Measurements from ENCODE around the gene FARS2. TPM values are rescaled to one million over a fixed set of nuclear protein-coding genes. Genes with fewer than 3 reads are reported as not detected.

The FARS2 gene
- total RNA-seq, 4 donors from 2014 or later: 8.3 to 18.5 (median 13.0) TPM

DNA sequence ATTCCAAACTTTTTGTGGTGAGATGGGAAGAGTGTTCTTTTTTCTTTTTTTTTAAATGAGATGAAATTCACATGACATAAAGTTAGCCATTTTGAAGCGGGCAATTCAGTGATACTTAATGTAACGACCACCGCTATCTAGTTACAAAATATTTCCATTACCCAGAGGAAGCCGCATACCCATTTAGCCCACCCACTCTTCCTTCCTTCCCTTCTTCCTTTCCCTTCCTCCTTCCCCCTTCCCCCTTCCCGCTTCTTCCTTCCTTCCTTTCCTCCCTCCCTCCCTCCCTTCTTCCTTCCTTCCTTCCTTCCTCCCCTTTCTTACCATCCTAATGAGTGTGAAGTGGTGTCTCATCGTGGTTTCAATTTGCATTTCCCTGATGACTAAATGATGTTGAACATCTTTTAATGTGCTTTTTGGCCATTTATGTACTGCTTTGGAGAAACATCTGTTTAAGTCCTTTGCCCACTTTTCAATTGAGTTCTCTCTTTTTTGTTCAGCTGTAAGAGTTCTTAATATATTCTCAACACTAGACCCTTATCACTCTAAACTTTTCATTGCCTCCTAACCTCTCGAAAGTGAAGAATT is 371.1 kb downstream of the FARS2 start:
- no peaks in the 10 kb centered on the region for H3K4me1 ChIP-seq
- no peaks in the 10 kb centered on the region for H3K9me3 ChIP-seq
- TF ChIP-seq, protein P1, sequence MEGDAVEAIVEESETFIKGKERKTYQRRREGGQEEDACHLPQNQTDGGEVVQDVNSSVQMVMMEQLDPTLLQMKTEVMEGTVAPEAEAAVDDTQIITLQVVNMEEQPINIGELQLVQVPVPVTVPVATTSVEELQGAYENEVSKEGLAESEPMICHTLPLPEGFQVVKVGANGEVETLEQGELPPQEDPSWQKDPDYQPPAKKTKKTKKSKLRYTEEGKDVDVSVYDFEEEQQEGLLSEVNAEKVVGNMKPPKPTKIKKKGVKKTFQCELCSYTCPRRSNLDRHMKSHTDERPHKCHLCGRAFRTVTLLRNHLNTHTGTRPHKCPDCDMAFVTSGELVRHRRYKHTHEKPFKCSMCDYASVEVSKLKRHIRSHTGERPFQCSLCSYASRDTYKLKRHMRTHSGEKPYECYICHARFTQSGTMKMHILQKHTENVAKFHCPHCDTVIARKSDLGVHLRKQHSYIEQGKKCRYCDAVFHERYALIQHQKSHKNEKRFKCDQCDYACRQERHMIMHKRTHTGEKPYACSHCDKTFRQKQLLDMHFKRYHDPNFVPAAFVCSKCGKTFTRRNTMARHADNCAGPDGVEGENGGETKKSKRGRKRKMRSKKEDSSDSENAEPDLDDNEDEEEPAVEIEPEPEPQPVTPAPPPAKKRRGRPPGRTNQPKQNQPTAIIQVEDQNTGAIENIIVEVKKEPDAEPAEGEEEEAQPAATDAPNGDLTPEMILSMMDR (IDR thresholded peaks at IDR 0.05): no peak
- no peak for TF ChIP-seq POLR2A (IDR thresholded peaks at IDR 0.05)
- H3K4me3 ChIP-seq: no peak overlapping the region
- intact Hi-C loops (cut with DNase I): no loop called here
- no peak overlapping the region for H3K27ac ChIP-seq
- WGBS, 2 donors: 75 to 87% methylated on average over 7 of the region's 7 CpGs
- no peaks in the 10 kb centered on the region for H3K27me3 ChIP-seq
- no peaks in the 10 kb centered on the region for H3K36me3 ChIP-seq
- DNase-seq: no peak

DNA sequence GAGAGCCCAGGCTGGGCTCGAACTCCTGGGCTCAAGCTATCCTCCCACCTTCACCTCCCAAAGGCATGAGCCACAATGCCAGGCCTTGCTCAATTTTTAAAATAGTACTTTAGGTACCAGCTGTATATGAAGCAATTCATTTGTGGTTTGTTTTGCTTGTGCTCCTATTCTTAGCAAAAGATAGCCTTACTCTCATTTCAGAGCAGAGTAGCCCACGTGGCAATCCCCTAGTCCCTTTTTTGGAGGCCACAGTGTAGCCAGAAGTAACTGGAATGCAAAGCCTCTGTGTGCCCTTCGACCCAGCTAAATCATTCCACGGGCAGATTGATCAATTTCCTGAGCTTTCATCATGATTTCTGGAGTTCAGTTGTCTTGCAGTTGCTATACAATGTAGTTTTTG is 373.2 kb downstream of the FARS2 start:
- no peaks in the 10 kb centered on the region for H3K4me1 ChIP-seq
- 68 to 75% methylated on average over 4 of the region's 4 CpGs for WGBS, 2 donors
- H3K4me3 ChIP-seq: no peak overlapping the region
- intact Hi-C loops (cut with DNase I): no loop called here
- no peak for DNase-seq
- TF ChIP-seq POLR2A (IDR thresholded peaks at IDR 0.05): no peak
- TF ChIP-seq, protein P1 (IDR thresholded peaks at IDR 0.05): no peak
- no peaks in the 10 kb centered on the region for H3K9me3 ChIP-seq
- no peaks in the 10 kb centered on the region for H3K27me3 ChIP-seq
- no peaks in the 10 kb centered on the region for H3K36me3 ChIP-seq
- H3K27ac ChIP-seq: no peak overlapping the region

- whole genome bisulfite sequencing, 2 donors: 80 to 96% methylated on average over 7 to 10 of the region's 16 CpGs
- Histone ChIP-seq H3K27me3 (no peaks in the 10 kb centered on the region), H3K27ac (no peak overlapping the region), H3K9me3 (peaks cover 0 to 14% (median 5%) of the 10 kb centered on the region in 3 donors), H3K4me3 (no peak overlapping the region), H3K4me1 (no peaks in the 10 kb centered on the region), H3K36me3 (peaks cover 0 to 9% (median 0%) of the 10 kb centered on the region in 3 donors)
- DNase-seq: no peak
- TF ChIP-seq POLR2A (IDR thresholded peaks at IDR 0.05): no peak
- TF ChIP-seq, protein P1 (IDR thresholded peaks at IDR 0.05): no peak
- intact Hi-C loops (cut with DNase I): no loop called here
Observed at GRCh38 chr6:5636210-5637030, 375.1 kb downstream of the FARS2 start.

GRCh38 chr6:5637714-5638113 is 376.4 kb downstream of the FARS2 start:
- Histone ChIP-seq H3K4me3 (no peak overlapping the region), H3K4me1 (no peaks in the 10 kb centered on the region), H3K36me3 (peaks cover 0 to 9% (median 0%) of the 10 kb centered on the region in 3 donors), H3K27ac (no peak overlapping the region), H3K27me3 (no peaks in the 10 kb centered on the region), H3K9me3 (peaks cover 0 to 14% (median 5%) of the 10 kb centered on the region in 3 donors)
- no peak for DNase-seq
- WGBS, 2 donors: 92 to 95% methylated on average over 5 of the region's 5 CpGs
- TF ChIP-seq POLR2A (IDR thresholded peaks at IDR 0.05): no peak
- TF ChIP-seq, protein P1 (IDR thresholded peaks at IDR 0.05): no peak
- intact Hi-C loops (cut with DNase I): no loop called here

- peaks cover 0 to 14% (median 5%) of the 10 kb centered on the region in 3 donors for H3K9me3 ChIP-seq
- 89 to 90% methylated on average over 7 to 8 of the region's 8 CpGs for WGBS, 2 donors
- intact Hi-C loops (cut with DNase I): no loop called here
- no peak for DNase-seq
- peaks cover 0 to 9% (median 0%) of the 10 kb centered on the region in 3 donors for H3K36me3 ChIP-seq
- H3K27ac ChIP-seq: no peak overlapping the region
- no peak overlapping the region for H3K4me3 ChIP-seq
- H3K4me1 ChIP-seq: no peaks in the 10 kb centered on the region
- TF ChIP-seq POLR2A (IDR thresholded peaks at IDR 0.05): no peak
- TF ChIP-seq, protein P1 (IDR thresholded peaks at IDR 0.05): no peak
- H3K27me3 ChIP-seq: no peaks in the 10 kb centered on the region
Observed at GRCh38 chr6:5638666-5639065, 377.4 kb downstream of the FARS2 start.

All from esophagus squamous epithelium (tissue), 5 donors.